ENCODE measurements around the gene KISS1R.
"Not testable (repeated sequence)": the region's sequence is repeated elsewhere in the genome, so short reads cannot be mapped to it uniquely, and the experiment has no call there.

The KISS1R gene

DNA sequence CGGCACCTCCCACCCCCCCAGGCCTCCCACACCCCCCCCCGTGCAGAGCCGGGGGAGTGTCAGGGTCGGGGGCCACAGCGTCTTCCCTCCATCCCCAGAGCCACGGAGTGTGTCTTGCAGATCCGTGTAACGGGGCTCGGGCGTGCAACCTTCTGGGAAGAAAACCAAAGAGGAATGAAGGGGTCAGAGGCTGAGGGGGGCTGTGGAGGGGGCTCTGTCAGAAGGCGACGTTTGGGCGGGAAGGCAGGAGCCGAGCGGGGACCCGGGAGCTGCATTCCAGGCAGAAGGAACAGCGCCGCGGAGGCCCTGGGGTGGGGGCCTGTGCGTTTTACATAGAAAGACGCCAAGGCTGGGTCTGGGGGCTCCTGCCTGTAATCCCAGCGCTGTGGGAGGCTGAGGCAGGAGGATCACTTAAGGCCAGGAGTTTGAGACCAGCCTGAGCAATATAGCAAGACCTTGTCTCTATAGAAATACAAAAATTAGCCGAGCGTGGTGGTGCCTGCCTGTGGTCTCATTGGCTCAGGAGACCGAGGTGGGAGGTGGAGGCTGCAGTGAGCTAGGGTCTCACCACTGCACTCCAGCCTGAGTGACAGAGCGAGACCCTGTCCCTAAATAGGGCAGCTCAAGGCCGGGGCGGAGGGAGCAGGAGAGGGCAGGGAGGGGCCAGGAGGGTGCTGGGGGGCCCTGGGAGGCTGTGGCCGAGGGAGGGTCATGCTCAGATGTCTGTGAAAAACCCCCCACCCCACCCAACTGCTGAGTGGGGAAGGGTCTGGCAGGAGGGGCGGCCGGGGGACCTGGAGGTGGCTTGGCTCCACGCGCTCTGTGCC, 36.5 kb downstream of the KISS1R start:
- DNase-seq (ENCODE audit: low read depth in 2 of 2) = no peak

DNA sequence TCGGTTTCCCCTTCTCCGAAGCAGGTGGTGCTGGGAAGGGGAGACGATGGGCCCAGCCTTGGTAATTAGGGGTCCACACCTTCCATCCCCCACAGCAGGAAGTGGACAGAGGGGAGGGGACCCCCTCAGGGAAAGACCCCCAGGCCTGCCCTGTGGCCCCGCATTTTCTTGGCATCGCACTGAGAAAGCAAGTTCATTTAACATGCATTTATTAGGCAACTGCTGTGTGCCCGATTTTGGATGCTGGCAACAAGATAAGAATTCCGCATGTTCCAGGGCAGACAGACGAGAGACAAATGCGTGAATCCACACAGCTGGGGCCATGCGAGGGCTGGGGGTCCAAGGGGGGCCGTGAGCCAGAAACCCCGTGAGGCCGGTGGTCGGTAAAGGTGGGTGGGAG, 37.1 kb downstream of the KISS1R start:
- DNase-seq (ENCODE audit: low read depth in 2 of 2) = no peak

DNA sequence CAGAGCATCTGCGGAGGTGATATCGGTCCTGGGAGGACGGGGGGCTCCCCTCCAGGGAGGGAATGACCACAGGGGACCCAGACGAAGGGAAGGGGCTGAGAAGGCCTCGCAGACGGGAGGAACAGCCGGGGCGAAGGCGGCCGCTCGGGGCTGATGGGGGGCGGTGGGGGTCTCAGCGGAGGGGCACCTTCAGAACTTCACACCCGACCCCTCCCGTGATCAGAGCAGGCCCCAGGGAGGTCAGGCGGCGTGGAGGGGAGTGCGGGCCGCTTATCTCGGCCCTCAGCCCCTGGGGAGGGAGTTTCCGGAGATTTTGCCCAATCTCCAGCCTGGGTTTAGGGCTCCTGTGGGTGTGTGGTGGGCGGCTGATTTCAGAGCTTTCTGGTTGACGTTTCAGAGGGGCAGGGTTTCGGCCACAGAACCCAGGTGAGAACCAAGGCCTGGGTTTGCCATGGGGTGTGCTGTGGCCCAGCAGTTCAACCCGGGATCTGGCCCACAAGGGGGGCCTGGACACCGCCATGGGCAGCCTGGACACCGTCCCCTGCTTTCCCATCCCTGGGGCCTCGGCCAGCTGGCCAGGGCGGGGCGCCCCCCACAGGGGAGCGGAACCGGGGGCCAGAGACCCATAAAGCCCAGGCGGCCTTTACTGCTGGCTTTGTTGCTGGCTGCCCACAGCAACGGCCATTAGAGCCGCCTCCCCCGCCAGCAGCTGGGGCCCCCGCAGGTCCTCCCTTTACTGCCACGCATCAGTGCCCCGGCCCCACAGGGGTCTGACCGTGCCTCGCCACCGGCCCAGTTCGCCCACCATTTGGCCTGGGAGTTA, 37.8 kb downstream of the KISS1R start:
- no peak for DNase-seq (ENCODE audit: low read depth in 2 of 2)

DNA sequence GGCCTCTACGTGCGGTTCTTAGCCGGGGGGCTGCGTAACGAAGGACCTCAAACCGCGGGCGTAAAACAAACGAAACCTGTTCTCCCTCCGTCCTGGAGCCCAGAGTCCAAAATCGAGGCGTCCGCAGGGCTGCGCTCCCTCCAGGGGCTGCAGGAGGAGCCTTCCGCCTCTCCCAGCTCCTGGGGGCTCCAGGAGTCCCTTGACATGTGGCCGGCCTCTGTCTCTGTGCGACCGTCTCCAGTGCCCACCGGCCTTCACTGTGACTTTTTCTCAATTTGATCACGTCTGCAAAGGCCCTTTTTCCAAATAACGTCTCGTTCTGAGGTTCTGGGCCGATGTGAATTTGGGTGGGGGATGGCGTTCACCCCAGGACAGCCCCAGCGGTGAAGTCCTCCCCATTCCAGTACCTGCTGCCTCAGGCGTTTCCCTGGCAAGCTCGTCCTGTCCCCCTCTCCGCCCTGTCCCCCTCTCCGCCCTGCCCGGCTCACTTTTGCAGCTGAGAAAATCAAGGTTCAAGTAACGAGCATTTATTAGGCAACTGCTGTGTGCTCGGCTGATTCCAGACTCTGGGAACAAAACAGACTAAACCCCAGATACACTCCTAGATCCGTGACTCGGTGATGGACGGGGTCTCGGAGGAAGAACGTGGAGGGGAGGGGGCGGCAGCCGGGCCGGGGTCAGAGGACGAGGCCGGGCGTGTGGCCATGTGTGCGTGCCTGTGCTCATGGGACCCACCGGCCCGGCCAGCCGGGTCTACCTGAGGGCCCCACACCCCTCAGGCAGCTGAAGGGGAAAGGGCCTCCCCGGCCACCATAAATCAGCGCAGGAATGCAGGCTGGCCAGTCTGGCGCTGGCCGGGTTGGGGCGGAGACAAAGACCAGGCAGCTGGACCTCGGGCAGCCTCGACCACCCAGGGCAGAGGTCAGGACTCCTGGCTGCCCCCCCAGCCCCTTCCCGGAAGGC, 39.0 kb downstream of the KISS1R start:
- DNase-seq (ENCODE audit: low read depth in 2 of 2) = no peak

DNA sequence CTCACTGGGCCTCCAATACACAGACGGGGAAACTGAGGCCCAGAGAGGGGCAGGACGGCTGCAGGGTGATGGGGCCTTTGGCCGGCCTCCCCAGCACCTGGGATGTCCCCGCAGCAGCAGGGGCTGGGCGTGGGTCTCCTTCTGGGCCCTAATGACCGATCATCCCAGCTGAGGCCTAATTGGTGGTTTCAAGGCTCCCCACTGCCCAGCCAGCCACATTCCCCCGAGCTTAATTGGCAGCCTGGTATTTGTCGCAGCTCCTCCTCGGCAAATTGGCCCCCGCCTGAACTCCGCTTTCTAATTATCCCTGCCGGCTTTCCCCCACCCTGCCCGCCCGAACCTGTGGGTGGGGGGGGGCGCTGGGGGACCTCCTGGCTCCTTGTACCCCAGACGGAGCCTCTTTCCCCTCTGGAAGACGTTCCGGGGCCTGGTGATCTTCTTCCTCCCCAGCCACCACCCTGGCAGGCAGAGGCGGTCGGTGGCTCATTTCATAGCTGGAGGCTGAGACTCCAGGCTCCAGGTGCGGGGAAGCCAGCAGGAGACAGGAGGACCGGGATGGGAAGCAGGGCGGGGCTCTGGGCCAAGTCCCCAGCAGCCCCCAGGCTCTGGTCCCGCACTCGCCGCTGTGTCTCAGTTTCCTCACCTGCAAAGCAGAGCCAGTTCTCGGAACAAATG, 39.8 kb downstream of the KISS1R start:
- DNase-seq (ENCODE audit: low read depth in 2 of 2) = no peak

DNA sequence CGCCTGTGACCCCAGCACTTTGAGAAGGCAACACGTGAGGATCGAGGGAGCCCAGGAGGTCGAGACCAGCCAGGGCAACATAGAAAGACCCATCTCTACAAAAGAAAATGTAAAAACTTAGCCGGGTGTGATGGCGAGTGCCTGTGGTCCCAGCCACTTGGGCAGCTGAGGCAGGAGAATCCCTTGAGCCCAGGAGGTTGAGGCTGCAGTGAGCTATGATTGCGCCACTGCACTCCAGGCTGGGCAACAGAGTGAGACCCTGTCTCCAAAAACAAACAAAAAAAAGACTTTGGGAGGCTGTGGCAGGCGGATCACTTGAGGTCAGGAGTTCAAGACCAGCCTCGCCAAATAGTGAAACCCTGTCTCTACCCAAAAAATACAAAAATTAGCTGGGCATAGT, 40.4 kb downstream of the KISS1R start:
- DNase-seq (ENCODE audit: low read depth in 2 of 2) = not testable (repeated sequence)

DNA sequence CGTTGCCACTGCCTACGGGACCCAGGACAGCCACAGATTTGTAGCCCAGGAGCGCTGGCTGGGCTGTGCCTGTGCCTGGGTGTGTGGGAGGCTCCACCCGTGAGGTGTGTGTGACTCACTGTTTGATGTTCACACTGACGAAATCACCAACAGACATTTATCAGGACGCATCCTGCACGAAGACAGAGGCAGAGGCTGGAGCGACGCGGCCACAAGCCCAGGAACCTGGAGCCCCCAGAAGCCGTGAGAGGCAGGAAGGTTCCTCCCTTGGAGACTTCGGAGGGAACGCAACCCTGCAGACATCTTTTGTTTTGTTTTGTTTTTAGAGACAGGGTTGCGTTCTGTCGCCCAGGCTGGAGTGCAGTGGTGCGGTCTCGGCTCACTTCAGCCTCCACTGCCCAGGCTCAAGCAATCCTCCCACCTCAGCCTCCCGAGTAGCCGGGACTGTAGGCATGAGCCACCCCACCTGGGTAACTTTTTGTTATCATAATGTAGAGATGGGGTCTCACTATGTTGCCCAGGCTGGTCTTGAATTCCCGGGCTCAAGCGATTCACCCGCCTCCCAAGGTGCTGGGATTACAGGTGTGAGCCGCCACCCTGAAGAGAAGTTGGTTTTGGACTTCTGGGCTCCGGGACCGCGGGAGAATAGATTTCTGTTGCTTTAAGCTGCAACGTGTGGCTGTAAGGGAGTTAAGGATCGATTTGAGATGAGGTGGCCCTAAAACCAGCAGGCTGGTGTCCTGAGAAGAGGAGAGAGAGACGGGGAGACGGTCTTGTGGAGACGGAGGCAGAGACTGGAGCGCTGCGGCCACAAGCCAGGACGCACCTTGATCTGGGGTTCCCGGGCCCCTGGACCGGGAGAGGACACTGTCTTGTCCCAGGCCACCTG, 42.1 kb downstream of the KISS1R start:
- DNase-seq (ENCODE audit: low read depth in 2 of 2) = peak; percentile 37 to 65

DNA sequence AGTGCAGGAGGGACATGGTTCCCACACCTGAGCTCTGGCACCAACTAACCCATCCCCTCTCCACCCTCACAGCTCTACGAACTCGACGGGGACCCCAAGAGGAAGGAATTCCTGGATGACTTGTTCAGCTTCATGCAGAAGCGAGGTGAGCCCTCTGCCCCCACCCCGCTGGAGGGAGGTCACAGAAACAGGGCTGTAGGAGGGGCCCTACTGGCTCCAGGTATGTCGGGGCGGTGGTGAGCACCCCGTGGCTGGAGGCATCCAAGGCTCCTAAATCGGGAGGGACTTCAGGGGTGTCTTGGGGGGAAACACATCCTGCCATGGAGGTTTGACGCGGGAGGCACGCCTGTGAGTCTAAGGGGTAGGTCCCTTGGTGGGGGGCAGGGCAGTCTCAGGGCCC, 42.9 kb downstream of the KISS1R start:
- DNase-seq (ENCODE audit: low read depth in 2 of 2) = no peak

DNA sequence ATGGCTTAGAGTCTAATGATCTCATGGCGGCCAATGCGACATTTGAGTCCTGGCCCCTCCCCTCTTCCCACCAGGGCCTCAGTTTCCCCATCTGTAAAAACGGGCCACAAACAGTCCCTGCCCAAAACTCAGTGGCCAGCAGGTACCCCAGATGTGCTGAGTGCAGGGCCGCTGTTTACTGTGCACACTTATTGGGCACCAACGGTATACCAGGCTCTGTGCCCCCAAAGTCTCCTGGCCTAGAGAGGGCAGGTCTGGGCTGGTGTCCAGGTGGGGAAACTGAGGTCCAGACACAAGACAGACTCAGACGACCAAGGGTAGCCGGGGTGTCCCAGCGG, 43.4 kb downstream of the KISS1R start:
- no peak for DNase-seq (ENCODE audit: low read depth in 2 of 2)

DNA sequence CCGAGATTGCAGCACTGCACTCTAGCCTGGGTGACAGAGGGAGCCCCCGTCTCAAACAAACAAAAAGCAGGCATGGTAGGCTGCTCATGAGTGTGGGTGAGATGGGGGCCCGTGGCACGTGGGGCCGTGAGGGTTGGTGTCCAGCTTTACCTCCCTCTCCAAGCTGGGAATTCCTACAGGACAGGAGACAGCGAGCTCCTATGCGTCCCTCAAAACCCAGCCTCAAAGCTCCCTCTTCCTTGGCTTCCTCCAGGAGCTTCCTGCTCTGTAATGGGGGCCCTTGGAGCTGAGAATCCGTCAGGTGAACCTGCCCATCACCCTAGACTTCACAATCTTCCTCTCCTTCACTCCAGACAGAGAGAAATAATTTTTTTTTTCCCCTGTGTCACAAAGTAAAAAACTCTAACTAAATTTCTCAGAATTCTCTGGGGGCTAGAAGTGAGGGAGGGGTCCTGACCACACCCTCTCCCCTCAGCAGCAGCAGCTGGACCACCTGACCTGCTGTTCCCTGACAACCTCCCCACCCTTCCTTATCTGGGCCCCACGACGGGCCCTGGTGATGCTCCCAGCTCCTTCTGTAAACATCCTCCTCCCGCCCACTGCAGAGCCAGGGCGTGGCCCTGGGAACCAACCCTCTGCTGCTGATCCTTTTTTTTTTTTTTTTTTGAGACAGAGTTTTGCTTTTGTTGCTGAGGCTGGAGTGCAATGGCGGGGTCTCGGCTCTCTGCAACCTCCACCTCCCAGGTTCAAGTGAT, 44.9 kb downstream of the KISS1R start:
- no peak for DNase-seq (ENCODE audit: low read depth in 2 of 2)

DNA sequence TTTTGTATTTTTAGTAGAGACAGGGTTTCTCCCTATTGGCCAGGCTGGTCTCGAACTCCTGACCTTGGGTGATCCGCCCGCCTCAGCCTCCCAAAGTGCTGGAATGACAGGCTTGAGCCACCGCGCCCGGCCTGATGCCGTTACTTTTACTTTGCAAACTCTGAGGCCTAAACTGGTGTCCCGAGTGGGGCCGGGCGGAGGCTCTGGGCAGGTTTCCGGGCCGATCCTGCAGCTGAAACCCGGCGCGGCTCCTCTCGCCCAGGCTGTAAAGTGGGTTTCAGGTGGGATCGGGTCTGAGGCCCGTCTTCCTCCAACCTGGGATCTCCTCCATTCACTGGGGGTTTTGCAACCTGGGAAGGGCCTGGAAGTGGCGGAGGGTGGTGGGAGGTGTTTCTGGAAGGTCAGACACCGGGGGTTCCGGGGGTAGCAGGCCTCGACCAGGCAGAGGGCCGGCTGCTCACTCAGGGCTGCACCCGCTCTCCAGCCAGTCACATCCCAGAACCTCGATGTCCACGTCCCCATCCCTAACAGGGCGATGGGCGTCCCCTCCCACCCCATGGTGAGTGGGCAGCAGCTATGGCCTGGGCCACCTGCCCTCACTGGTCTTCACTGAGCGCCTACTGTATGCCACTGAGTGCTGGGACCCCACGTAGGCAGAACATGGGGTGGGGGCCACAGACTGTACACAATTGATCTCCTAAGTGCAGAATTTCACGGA, 45.7 kb downstream of the KISS1R start:
- DNase-seq (ENCODE audit: low read depth in 2 of 2) = no peak

DNA sequence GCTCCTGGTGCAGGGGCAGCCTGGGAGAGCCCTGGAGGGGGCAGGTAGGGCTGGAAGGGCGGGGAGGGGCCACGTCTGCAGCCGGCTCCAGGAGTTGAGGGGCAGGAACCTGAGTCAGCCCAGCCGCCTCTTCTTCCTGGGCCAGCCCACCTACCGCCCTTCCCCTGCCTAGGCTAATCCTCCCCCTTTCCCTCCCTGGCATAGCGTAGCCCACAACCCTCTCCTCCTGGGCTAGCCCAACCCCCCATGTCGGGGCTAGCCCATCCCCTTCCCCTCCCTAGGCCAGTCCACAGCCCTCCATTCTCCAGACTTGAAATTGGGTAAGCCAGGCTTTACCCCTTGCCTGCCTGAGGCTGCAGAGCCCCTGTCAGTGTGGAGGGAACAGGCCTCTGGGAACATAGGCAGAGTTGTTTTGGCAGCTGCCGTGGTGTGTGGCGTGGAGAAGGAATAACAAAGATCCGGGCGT, 46.4 kb downstream of the KISS1R start:
- no peak for DNase-seq (ENCODE audit: low read depth in 2 of 2)

DNA sequence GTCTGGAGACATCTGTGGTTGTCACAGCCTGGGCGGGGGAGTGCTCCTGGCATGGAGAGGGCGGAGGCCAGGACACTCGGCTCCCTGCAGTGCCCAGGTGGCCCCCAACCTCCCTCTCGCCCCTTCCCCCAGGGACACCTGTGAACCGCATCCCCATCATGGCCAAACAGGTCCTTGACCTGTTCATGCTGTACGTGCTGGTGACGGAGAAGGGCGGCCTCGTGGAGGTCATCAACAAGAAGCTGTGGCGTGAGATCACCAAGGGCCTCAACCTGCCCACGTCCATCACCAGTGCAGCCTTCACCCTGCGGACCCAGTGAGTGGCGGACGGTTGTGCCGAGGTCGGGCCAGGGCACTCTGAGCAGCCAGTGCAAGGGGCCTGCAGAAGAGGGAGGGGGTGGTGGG, 47.0 kb downstream of the KISS1R start:
- DNase-seq (ENCODE audit: low read depth in 2 of 2) = no peak

DNA sequence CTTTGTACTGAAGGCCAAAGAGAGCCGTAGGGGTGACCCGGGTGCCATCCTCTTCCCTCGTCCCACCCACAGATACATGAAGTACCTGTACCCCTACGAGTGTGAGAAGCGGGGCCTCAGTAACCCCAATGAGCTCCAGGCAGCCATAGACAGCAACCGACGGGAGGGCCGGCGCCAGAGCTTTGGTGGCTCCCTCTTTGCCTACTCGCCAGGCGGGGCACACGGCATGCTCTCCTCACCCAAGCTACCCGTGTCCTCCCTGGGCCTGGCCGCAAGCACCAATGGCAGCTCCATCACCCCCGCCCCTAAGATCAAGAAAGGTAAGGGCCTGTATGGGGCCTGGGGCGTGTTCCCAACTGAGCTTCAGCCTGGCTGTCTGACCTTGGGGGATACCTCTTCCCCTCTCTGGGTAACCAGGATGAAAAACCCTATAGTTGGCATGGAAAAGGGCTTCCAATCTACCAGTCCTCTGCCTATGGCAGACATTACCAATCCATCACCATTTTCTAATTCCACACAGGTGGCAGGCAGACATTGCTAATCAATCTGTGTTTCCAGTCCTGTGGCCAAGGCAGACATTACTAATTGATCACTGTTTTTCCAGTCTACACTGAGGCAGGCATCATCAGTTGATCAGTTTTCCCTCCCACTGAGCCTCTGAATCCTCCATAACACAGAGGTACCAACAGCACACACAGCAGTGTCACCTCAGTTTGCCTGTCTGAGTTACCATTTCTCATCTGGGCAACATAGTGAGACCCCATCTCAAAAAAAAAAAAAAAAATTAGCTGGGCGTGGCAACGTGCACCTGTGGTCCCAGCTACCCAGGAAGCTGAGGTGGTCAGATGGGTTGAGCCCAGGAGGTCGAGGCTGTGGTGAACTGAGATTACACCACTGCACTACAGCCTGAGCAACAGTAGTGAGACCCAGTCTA, 47.9 kb downstream of the KISS1R start:
- no peak for DNase-seq (ENCODE audit: low read depth in 2 of 2)

DNA sequence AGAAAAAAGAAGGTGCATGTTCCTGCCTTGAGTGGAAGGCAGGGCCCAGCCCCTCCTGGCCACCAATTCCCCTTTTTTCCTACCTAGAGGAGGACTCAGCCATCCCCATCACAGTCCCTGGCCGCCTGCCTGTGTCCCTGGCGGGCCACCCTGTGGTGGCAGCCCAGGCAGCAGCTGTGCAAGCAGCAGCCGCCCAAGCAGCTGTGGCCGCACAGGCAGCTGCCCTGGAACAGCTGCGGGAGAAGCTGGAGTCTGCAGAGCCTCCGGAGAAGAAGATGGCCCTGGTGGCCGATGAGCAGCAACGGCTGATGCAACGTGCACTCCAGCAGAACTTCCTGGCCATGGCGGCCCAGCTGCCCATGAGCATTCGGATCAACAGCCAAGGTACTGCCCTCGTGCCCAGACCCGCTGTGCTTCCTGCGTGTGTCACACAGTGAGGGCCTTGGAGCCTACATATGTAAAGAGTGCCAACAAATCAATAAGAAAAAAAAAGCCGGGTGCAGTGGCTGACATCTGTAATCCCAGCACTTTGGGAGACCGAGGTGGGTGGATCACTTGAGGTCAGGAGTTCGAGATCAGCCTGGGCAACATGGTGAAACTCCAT, 49.5 kb downstream of the KISS1R start:
- no peak for DNase-seq (ENCODE audit: low read depth in 2 of 2)
